ENCODE measurements around the gene CRACR2B.

CRACR2B gene

GRCh38 chr11:811446-812245 lies 16.1 kb upstream of the CRACR2B start:
- no peak for ATAC-seq

- ATAC-seq, result no peak
Measured at GRCh38 chr11:812390-812789, 15.3 kb upstream of the CRACR2B start.

- ATAC-seq, result no peak
Measured at GRCh38 chr11:813072-813455, 14.7 kb upstream of the CRACR2B start.

GRCh38 chr11:813456-814096 lies 14.1 kb upstream of the CRACR2B start:
- no peak for ATAC-seq

- no peak for ATAC-seq
Measured at GRCh38 chr11:815675-816432, 11.9 kb upstream of the CRACR2B start.

- no peak for ATAC-seq
Measured at GRCh38 chr11:816433-816779, 11.3 kb upstream of the CRACR2B start.

GRCh38 chr11:818396-819128 lies 9.2 kb upstream of the CRACR2B start, which contains the start of gene PNPLA2:
Gene PNPLA2, plus strand, starts transcription at chr11:818914. Its CDS starts 805 bp downstream, at chr11:819719.
- no peak for ATAC-seq

- ATAC-seq, result peak; percentile 71 to 79
Measured at GRCh38 chr11:819129-819931, 8.4 kb upstream of the CRACR2B start.

- peak; percentile 75 to 77 for ATAC-seq
Measured at GRCh38 chr11:819943-820649, 7.6 kb upstream of the CRACR2B start.

GRCh38 chr11:820655-821511 lies 6.8 kb upstream of the CRACR2B start:
- no peak for ATAC-seq

GRCh38 chr11:821512-822371 lies 6.0 kb upstream of the CRACR2B start:
- no peak for ATAC-seq

GRCh38 chr11:823441-824291 lies 4.1 kb upstream of the CRACR2B start:
- no peak for ATAC-seq

GRCh38 chr11:824292-824880 lies 3.3 kb upstream of the CRACR2B start:
- ATAC-seq, result no peak

GRCh38 chr11:824942-825341 lies 2.8 kb upstream of the CRACR2B start:
- ATAC-seq, result no peak

GRCh38 chr11:825366-826226 lies 2.1 kb upstream of the CRACR2B start:
- no peak for ATAC-seq

- ATAC-seq, result no peak
Measured at GRCh38 chr11:826227-826621, 1.5 kb upstream of the CRACR2B start.

GRCh38 chr11:826836-827145 lies 928 bp upstream of the CRACR2B start:
- ATAC-seq, result no peak
